ENCODE data around the gene LAMA3.

Gene LAMA3

GRCh38 chr18:23943903-23944624, 254.8 kb downstream of the LAMA3 start:
- DNase-seq = no peak

GRCh38 chr18:23945416-23946079, 256.3 kb downstream of the LAMA3 start:
- DNase-seq = no peak

GRCh38 chr18:23949863-23950262, 260.6 kb downstream of the LAMA3 start:
- DNase-seq = no peak

GRCh38 chr18:23950644-23951043, 261.4 kb downstream of the LAMA3 start:
- DNase-seq = no peak

GRCh38 chr18:23951206-23951605, 262.0 kb downstream of the LAMA3 start:
- no peak for DNase-seq

GRCh38 chr18:23953984-23954383, 264.7 kb downstream of the LAMA3 start:
- no peak for DNase-seq

- DNase-seq = no peak
Observed at GRCh38 chr18:23956483-23956882, 267.2 kb downstream of the LAMA3 start.

- no peak for DNase-seq
Observed at GRCh38 chr18:23958036-23958435, 268.8 kb downstream of the LAMA3 start.

- no peak for DNase-seq
Observed at GRCh38 chr18:23963443-23964165, 274.4 kb downstream of the LAMA3 start.

- no peak for DNase-seq
Observed at GRCh38 chr18:23964282-23965238, 275.3 kb downstream of the LAMA3 start.

GRCh38 chr18:23966909-23967308, 277.7 kb downstream of the LAMA3 start:
- DNase-seq = no peak

GRCh38 chr18:23967321-23968089, 278.3 kb downstream of the LAMA3 start:
- DNase-seq = peak; percentile 90

GRCh38 chr18:23968638-23969604, 279.7 kb downstream of the LAMA3 start:
- no peak for DNase-seq

- no peak for DNase-seq
Observed at GRCh38 chr18:23969664-23970063, 280.4 kb downstream of the LAMA3 start.

- peak; percentile 30 for DNase-seq
Observed at GRCh38 chr18:23970161-23971096, 281.2 kb downstream of the LAMA3 start.

GRCh38 chr18:23971097-23971440, 281.8 kb downstream of the LAMA3 start:
- DNase-seq = peak; percentile 31

GRCh38 chr18:23971666-23972230, 282.5 kb downstream of the LAMA3 start:
- DNase-seq = no peak

GRCh38 chr18:23972453-23972852, 283.2 kb downstream of the LAMA3 start:
- no peak for DNase-seq

GRCh38 chr18:23977103-23977502, 287.9 kb downstream of the LAMA3 start:
- no peak for DNase-seq

All from suppressor macrophage treated with lipopolysaccharide for 4 hours (primary cell).